Neural crest cell (in vitro differentiated cells): ENCODE measurements around the gene NME3. TPM values are rescaled to one million over a fixed set of nuclear protein-coding genes. Genes with fewer than 3 reads are reported as not detected.

Experiments used
- DNase-seq: peaks from one replicate; pipeline ENCODE4 v3.0.0; 2021; ENCODE audit warnings: low read depth, mixed read lengths, low spot score
- H3K27ac Mint-ChIP-seq: one replicate; pipeline ENCODE4 v1.8.0; 2021; ENCODE audit warnings: mild to moderate bottlenecking, mixed read lengths; ENCODE audit not compliant: unreplicated experiment
- H3K27me3 Mint-ChIP-seq: 2 replicates; pipeline ENCODE4 v1.8.0; 2021; ENCODE audit warnings: low read depth, mild to moderate bottlenecking, mixed read lengths
- H3K36me3 Mint-ChIP-seq: 2 replicates; pipeline ENCODE4 v1.8.0; 2021; ENCODE audit warnings: low read depth, mild to moderate bottlenecking, mixed read lengths
- H3K4me1 Mint-ChIP-seq: 2 replicates; pipeline ENCODE4 v1.8.0; 2021; ENCODE audit warnings: mixed read lengths
- H3K4me3 Mint-ChIP-seq: one replicate; pipeline ENCODE4 v1.8.0; 2021; ENCODE audit warnings: mild to moderate bottlenecking, mixed read lengths
- H3K9me3 Mint-ChIP-seq: 2 replicates; pipeline ENCODE4 v1.8.0; 2021; ENCODE audit warnings: mixed read lengths
- CTCF ChIP-seq: fragments of 200-600 bp; sonication (generic); conservative IDR thresholded peaks from 2 replicates; pipeline ENCODE4 v1.5.0; 2021; ENCODE audit warnings: antibody characterized with exemption, mild to moderate bottlenecking
- total RNA-seq: library from RNA; stranded (reverse); gene quantifications from 2 replicates; pipeline ENCODE4 v1.2.1, GENCODE V29; 2021

NME3 gene
- total RNA-seq, 1 donor from 2014 or later: 35.0 TPM

- peaks cover 8% of the 10 kb centered on the region for H3K4me1 Mint-ChIP-seq
- DNase-seq: no peak
- H3K36me3 Mint-ChIP-seq: peaks cover 6% of the 10 kb centered on the region
- H3K4me3 Mint-ChIP-seq: peak overlapping the region; percentile 51
- H3K27ac Mint-ChIP-seq: no peak overlapping the region
- no peaks in the 10 kb centered on the region for H3K9me3 Mint-ChIP-seq
- TF ChIP-seq CTCF: no peak
- peaks cover 4% of the 10 kb centered on the region for H3K27me3 Mint-ChIP-seq
Observed at GRCh38 chr16:1775006-1775845, 3.9 kb upstream of the NME3 start.

- H3K4me3 Mint-ChIP-seq: peak overlapping the region; percentile 51
Observed at GRCh38 chr16:1774448-1774780, 3.1 kb upstream of the NME3 start.

GRCh38 chr16:1773703-1774447 lies 2.5 kb upstream of the NME3 start:
- peak overlapping the region; percentile 27 for H3K27ac Mint-ChIP-seq
- DNase-seq: no peak
- peak overlapping the region; percentile 86 for H3K4me3 Mint-ChIP-seq
- peaks cover 8% of the 10 kb centered on the region for H3K4me1 Mint-ChIP-seq
- peaks cover 6% of the 10 kb centered on the region for H3K36me3 Mint-ChIP-seq
- no peaks in the 10 kb centered on the region for H3K9me3 Mint-ChIP-seq
- H3K27me3 Mint-ChIP-seq: peaks cover 6% of the 10 kb centered on the region
- TF ChIP-seq CTCF: no peak

More at GRCh38 chr16:1774448-1774780, 3.1 kb upstream of the NME3 start:
- Mint-ChIP-seq H3K27ac (no peak overlapping the region), H3K4me1 (peaks cover 8% of the 10 kb centered on the region), H3K9me3 (no peaks in the 10 kb centered on the region), H3K36me3 (peaks cover 6% of the 10 kb centered on the region), H3K27me3 (peaks cover 6% of the 10 kb centered on the region)
- DNase-seq: no peak
- no peak for TF ChIP-seq CTCF

DNA sequence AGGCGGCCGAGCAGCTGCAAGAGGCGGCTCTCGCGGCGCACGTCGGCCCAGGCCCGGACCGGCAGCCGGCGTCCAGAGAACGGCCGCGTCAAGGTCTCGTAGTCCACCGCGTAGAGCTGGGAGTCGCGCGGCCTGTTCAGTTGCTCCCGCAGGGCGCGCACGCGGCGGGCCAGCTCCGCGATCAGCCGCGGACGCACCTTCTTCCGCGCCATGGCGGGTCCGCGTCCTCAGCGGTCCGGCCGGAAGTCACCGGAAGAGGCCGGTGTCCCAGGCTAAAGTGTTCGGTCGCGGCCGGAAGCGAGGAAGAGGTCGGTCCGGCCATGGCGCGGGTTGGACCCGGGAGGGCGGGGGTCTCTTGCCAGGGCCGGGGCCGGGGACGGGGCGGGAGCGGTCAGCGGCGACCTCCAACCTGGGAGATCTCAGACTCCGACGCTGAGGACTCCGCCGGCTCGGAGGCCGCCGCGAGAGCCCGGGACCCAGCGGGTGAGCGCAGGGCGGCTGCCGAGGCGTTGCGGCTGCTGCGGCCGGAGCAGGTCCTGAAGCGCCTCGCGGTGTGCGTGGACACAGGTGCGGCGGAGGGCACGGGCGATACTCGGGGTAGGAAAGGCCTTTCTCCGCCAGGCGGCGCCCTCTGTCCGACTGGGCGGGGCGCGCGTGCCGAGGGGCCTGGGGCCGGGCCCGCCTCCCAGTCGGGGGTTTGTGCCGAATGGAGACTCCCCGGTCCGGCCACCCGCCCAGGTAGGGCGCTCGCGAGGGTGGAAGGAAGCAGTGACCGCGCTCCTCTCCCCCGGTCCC lies 1.8 kb upstream of the NME3 start, which contains the start of gene MRPS34:
MRPS34 (minus strand) TSS at position 227 of the 795 bp plus-strand sequence; CDS start at position 212, 15 bp downstream.
- H3K27ac Mint-ChIP-seq: peak within 1 kb of the TSS; percentile 98

More for the DNA sequence above, 1.8 kb upstream of the NME3 start, which contains the start of gene MRPS34:
- peak within 1 kb of the TSS; percentile 99 for H3K4me3 Mint-ChIP-seq
- H3K36me3 Mint-ChIP-seq: peaks cover 6% of the 10 kb centered on the region
- DNase-seq: peak; percentile 84
- peaks cover 6% of the 10 kb centered on the region for H3K27me3 Mint-ChIP-seq
- peaks cover 8% of the 10 kb centered on the region for H3K4me1 Mint-ChIP-seq
- H3K9me3 Mint-ChIP-seq: no peaks in the 10 kb centered on the region
- TF ChIP-seq CTCF: peak; percentile 92
